GM13976 (cell line): ENCODE measurements around the gene MGAT5.

ENCODE experiments used
- DNase-seq: peaks from one replicate; pipeline ENCODE4 v3.0.0; 2012; ENCODE audit warnings: low spot score
- CTCF ChIP-seq: IDR thresholded peaks from 2 replicates; pipeline ENCODE4 v1.5.1; 2012; ENCODE audit warnings: borderline replicate concordance, mild to moderate bottlenecking; ENCODE audit not compliant: insufficient read depth; ENCODE audit errors: extremely low read depth, missing control alignments, control extremely low read depth
- in situ Hi-C: fragments of 300-500 bp; cut with MboI; formaldehyde crosslinking; loops from one replicate; pipeline ENCODE4 v1.12.0; 2022; ENCODE audit warnings: low sequenced_read_pairs, mixed read lengths, inconsistent platforms; ENCODE audit not compliant: unreplicated experiment

MGAT5 gene

GRCh38 chr2:134306521-134306920 lies 52.6 kb downstream of the MGAT5 start:
- no peak for DNase-seq
- no peak for TF ChIP-seq CTCF
- in situ Hi-C loops, result no loop called here

- in situ Hi-C loops, result no loop called here
- no peak for DNase-seq
- no peak for TF ChIP-seq CTCF
Observed at GRCh38 chr2:134307334-134307733, 53.5 kb downstream of the MGAT5 start.

GRCh38 chr2:134308474-134309385 lies 54.9 kb downstream of the MGAT5 start:
- DNase-seq, result no peak
- in situ Hi-C loops, result no loop called here
- TF ChIP-seq CTCF, result no peak

GRCh38 chr2:134310107-134311079 lies 56.5 kb downstream of the MGAT5 start:
- TF ChIP-seq CTCF, result no peak
- in situ Hi-C loops, result no loop called here
- no peak for DNase-seq

GRCh38 chr2:134312482-134312881 lies 58.6 kb downstream of the MGAT5 start:
- TF ChIP-seq CTCF, result no peak
- in situ Hi-C loops, result no loop called here
- no peak for DNase-seq

- no peak for DNase-seq
- in situ Hi-C loops, result no loop called here
Observed at GRCh38 chr2:134314202-134314601, 60.3 kb downstream of the MGAT5 start.

More at GRCh38 chr2:134314202-134314601, 60.3 kb downstream of the MGAT5 start:
- TF ChIP-seq CTCF, result no peak
